Suprapubic skin (tissue), 4 donors: ENCODE measurements around the gene PTGIR.

Experiments
- CTCF ChIP-seq, 2 donors: fragments of 200-600 bp in 1 of 2; fragments of 450-650 bp in 1 of 2; sonication (generic) in 1 of 2; IDR thresholded peaks; one replicate each; pipeline ENCODE4 v1.5.1; 2016 to 2019; ENCODE audit warnings: antibody characterized with exemption in 2 of 2, mild to moderate bottlenecking in 1 of 2, moderate library complexity in 1 of 2
- POLR2A ChIP-seq, 2 donors: fragments of 450-650 bp; IDR thresholded peaks; one replicate each; pipeline ENCODE4 v1.6.1; 2017; ENCODE audit warnings: antibody characterized with exemption in 2 of 2, mild to moderate bottlenecking in 2 of 2, moderate library complexity in 2 of 2
- POLR2AphosphoS5 ChIP-seq, 3 donors: sonication (generic); formaldehyde crosslinking; IDR thresholded peaks; one replicate each; pipeline ENCODE4 v1.6.1; 2017; ENCODE audit warnings: antibody characterized with exemption in 3 of 3

DNA sequence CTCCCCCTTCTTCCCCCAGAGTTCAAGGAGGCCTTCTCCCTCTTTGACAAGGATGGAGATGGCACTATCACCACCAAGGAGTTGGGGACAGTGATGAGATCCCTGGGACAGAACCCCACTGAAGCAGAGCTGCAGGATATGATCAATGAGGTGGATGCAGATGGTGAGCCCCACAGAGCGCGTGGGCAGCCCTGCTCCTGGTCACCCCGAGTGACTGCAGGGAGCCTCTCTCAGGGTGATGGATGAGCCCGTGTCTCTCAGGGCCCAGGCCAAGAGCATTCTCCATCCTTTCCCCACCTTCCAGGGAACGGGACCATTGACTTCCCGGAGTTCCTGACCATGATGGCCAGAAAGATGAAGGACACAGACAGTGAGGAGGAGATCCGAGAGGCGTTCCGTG, 16.7 kb downstream of the PTGIR start:
- TF ChIP-seq POLR2AphosphoS5 (IDR thresholded peaks at IDR 0.05) = no peak
- TF ChIP-seq CTCF (IDR thresholded peaks at IDR 0.05) = no peak
- no peak for TF ChIP-seq POLR2A (IDR thresholded peaks at IDR 0.05)
